ENCODE data around the gene KIT.

DNA sequence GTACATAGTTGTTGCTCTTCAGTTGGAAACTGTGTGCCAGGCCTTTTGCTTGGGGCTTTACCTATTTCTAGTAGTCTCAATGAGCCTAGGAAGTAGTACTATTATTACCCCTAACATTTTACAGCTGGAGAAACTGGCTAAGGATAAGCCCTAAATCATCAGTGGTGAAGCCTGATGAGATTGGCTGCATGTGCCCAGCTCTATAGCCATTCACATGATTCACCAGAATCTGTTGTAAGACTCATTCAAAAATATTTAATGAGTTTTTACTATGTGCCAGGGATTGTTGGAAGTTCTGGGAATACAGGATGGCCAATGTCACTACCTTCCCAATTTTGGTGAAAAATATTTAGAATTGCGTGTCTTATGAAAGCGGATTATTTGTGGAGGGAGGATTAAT, 2.8 kb downstream of the KIT start:
- TF ChIP-seq, protein P1, sequence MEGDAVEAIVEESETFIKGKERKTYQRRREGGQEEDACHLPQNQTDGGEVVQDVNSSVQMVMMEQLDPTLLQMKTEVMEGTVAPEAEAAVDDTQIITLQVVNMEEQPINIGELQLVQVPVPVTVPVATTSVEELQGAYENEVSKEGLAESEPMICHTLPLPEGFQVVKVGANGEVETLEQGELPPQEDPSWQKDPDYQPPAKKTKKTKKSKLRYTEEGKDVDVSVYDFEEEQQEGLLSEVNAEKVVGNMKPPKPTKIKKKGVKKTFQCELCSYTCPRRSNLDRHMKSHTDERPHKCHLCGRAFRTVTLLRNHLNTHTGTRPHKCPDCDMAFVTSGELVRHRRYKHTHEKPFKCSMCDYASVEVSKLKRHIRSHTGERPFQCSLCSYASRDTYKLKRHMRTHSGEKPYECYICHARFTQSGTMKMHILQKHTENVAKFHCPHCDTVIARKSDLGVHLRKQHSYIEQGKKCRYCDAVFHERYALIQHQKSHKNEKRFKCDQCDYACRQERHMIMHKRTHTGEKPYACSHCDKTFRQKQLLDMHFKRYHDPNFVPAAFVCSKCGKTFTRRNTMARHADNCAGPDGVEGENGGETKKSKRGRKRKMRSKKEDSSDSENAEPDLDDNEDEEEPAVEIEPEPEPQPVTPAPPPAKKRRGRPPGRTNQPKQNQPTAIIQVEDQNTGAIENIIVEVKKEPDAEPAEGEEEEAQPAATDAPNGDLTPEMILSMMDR (conservative IDR thresholded peaks at IDR 0.05 in 1 of 2, IDR thresholded peaks at IDR 0.05 in 1 of 2; ENCODE audit: low read depth in 1 of 2, low read length in 2 of 2): no peak
- TF ChIP-seq EZH2 (IDR thresholded peaks at IDR 0.05; ENCODE audit: low read length, missing control alignments): no peak
